IMR-90 (cell line): ENCODE measurements around the gene AUTS2. TPM values are rescaled to one million over a fixed set of nuclear protein-coding genes. Genes with fewer than 3 reads are reported as not detected.

Source experiments
- ATAC-seq: fragments of 200-7000 bp; cut with Tn5 transposase; 2 replicates; pipeline ENCODE4 v1.9.1; 2020; ENCODE audit warnings: low read depth, mild to moderate bottlenecking, moderate library complexity
- BruUV-seq: library from RNA; stranded (reverse); fragments of 400-500 nt; replicated peaks from 2 replicates; lab custom pipeline; 2021; lab: Mats Ljungman, UMichigan
- CTCF ChIA-PET: fragments of 300-600 bp; formaldehyde crosslinking; extraction: SDS; loops from one replicate; lab custom pipeline; 2021; ENCODE audit warnings: antibody characterized with exemption; lab: Yijun Ruan, JAX
- POLR2A ChIA-PET: fragments of 300-600 bp; sonication (Branson Sonifier 250); formaldehyde crosslinking; loops from one replicate; lab custom pipeline; 2022; ENCODE audit warnings: antibody characterized with exemption; ENCODE audit not compliant: unreplicated experiment; lab: Charles Lee
- DNase-seq: peaks from one replicate; pipeline ENCODE4 v3.0.0; 2013
- H2AFZ ChIP-seq: replicated peaks from 2 replicates; pipeline ENCODE3; 2013; ENCODE audit warnings: low read length, mild to moderate bottlenecking; ENCODE audit not compliant: poor library complexity
- H2AK5ac ChIP-seq: 2 replicates; pipeline ENCODE4 v1.6.1; 2013; ENCODE audit warnings: low read depth, low read length, inconsistent platforms
- H2AK9ac ChIP-seq: replicated peaks from 2 replicates; pipeline ENCODE3; 2013; ENCODE audit warnings: mild to moderate bottlenecking, low read depth, low read length, moderate library complexity; ENCODE audit not compliant: poor library complexity
- H2BK120ac ChIP-seq: 2 replicates; pipeline ENCODE4 v1.6.1; 2013; ENCODE audit warnings: low read depth, low read length, inconsistent platforms
- H2BK15ac ChIP-seq: 3 replicates; pipeline ENCODE4 v1.6.1; 2013; ENCODE audit warnings: low read depth, low read length, inconsistent platforms
- H2BK20ac ChIP-seq: 2 replicates; pipeline ENCODE4 v1.6.1; 2013; ENCODE audit warnings: low read depth, mild to moderate bottlenecking, inconsistent platforms, low read length, moderate library complexity
- H2BK5ac ChIP-seq: 2 replicates; pipeline ENCODE4 v1.6.1; 2013; ENCODE audit warnings: mild to moderate bottlenecking, low read depth, low read length, inconsistent platforms; ENCODE audit not compliant: poor library complexity, severe bottlenecking
- H3K14ac ChIP-seq: replicated peaks from 2 replicates; pipeline ENCODE4 v1.6.1; 2013; ENCODE audit warnings: low read depth, low read length, inconsistent platforms
- H3K18ac ChIP-seq: 2 replicates; pipeline ENCODE4 v1.6.1; 2013; ENCODE audit warnings: low read depth, low read length, control low read depth
- H3K23ac ChIP-seq: 2 replicates; pipeline ENCODE4 v1.6.1; 2013; ENCODE audit warnings: low read depth, low read length, inconsistent platforms
- H3K27ac ChIP-seq: 2 replicates; pipeline ENCODE4 v1.5.1; 2013; ENCODE audit warnings: mild to moderate bottlenecking, control low read depth, low read length; ENCODE audit not compliant: insufficient read depth
- H3K27me3 ChIP-seq: 2 replicates; pipeline ENCODE4 v1.6.1; 2013; ENCODE audit warnings: low read length; ENCODE audit not compliant: control insufficient read depth, insufficient read depth
- H3K36me3 ChIP-seq: 2 replicates; pipeline ENCODE4 v1.6.1; 2013; ENCODE audit warnings: low read length, mixed read lengths; ENCODE audit not compliant: control insufficient read depth, insufficient read depth
- H3K4ac ChIP-seq: 2 replicates; pipeline ENCODE4 v1.6.1; 2013; ENCODE audit warnings: low read depth, low read length, inconsistent platforms
- H3K4me1 ChIP-seq: 2 replicates; pipeline ENCODE4 v1.6.1; 2013; ENCODE audit warnings: low read length, mixed read lengths; ENCODE audit not compliant: control insufficient read depth, insufficient read depth
- H3K4me2 ChIP-seq: 2 replicates; pipeline ENCODE4 v1.6.1; 2013; ENCODE audit warnings: low read depth, mild to moderate bottlenecking, control low read depth, low read length, moderate library complexity
- H3K4me3 ChIP-seq: 2 replicates; pipeline ENCODE4 v1.5.1; 2013; ENCODE audit warnings: low read depth, mild to moderate bottlenecking, control low read depth, low read length, moderate library complexity; ENCODE audit not compliant: insufficient read depth
- H3K56ac ChIP-seq: 2 replicates; pipeline ENCODE4 v1.6.1; 2013; ENCODE audit warnings: low read length, inconsistent platforms; ENCODE audit not compliant: insufficient read depth; ENCODE audit errors: extremely low read depth
- H3K79me1 ChIP-seq, 2 experiments: 2 replicates each; pipeline ENCODE4 v1.6.1; 2013; ENCODE audit warnings: low read length in 2 of 2, inconsistent platforms in 1 of 2, low read depth in 1 of 2
- H3K9ac ChIP-seq: 2 replicates; pipeline ENCODE4 v1.6.1; 2013; ENCODE audit warnings: low read depth, low read length, control low read depth
- H3K9me1 ChIP-seq: 2 replicates; pipeline ENCODE4 v1.6.1; 2013; ENCODE audit warnings: low read length, inconsistent platforms; ENCODE audit not compliant: insufficient read depth
- H3K9me3 ChIP-seq: 2 replicates; pipeline ENCODE4 v1.6.1; 2013; ENCODE audit warnings: low read length; ENCODE audit not compliant: control insufficient read depth, insufficient read depth
- H4K20me1 ChIP-seq: 2 replicates; pipeline ENCODE4 v1.6.1; 2013; ENCODE audit warnings: low read length, inconsistent platforms; ENCODE audit not compliant: insufficient read depth
- H4K5ac ChIP-seq: 2 replicates; pipeline ENCODE4 v1.6.1; 2013; ENCODE audit warnings: mild to moderate bottlenecking, low read depth, low read length, control low read depth
- H4K8ac ChIP-seq, 2 experiments: 2 replicates each; pipeline ENCODE4 v1.6.1; 2013; ENCODE audit warnings: low read depth in 2 of 2, low read length in 2 of 2, control low read depth in 1 of 2, inconsistent platforms in 1 of 2
- H4K91ac ChIP-seq: 2 replicates; pipeline ENCODE4 v1.6.1; 2013; ENCODE audit warnings: low read depth, low read length, inconsistent platforms; ENCODE audit not compliant: insufficient read depth
- BHLHE40 ChIP-seq: fragments of 150-350 bp; IDR thresholded peaks from 2 replicates; pipeline ENCODE4 v1.6.1; 2016; ENCODE audit warnings: mild to moderate bottlenecking, low read depth, low read length
- CEBPB ChIP-seq: IDR thresholded peaks from 2 replicates; pipeline ENCODE4 v1.6.1; 2012; ENCODE audit warnings: low read depth, low read length, improper control_type of control experiment
- CHD1 ChIP-seq: IDR thresholded peaks from 2 replicates; pipeline ENCODE4 v1.6.1; 2012; ENCODE audit warnings: low read depth, low read length, improper control_type of control experiment
- FOS ChIP-seq: fragments of 150-350 bp; IDR thresholded peaks from 2 replicates; pipeline ENCODE4 v1.6.1; 2016; ENCODE audit warnings: low read depth, low read length
- MAFK ChIP-seq: IDR thresholded peaks from 2 replicates; pipeline ENCODE4 v1.6.1; 2012; ENCODE audit warnings: low read depth, low read length, improper control_type of control experiment
- MAZ ChIP-seq: IDR thresholded peaks from 2 replicates; pipeline ENCODE4 v1.6.1; 2012; ENCODE audit warnings: low read depth, mild to moderate bottlenecking, low read length, improper control_type of control experiment, moderate library complexity, borderline replicate concordance
- MXI1 ChIP-seq: IDR thresholded peaks from 2 replicates; pipeline ENCODE4 v1.6.1; 2012; ENCODE audit warnings: low read depth, mild to moderate bottlenecking, low read length, moderate library complexity, borderline replicate concordance
- NFE2L2 ChIP-seq: fragments of 150-350 bp; IDR thresholded peaks from 2 replicates; pipeline ENCODE4 v1.6.1; 2016; ENCODE audit warnings: low read depth, mild to moderate bottlenecking, low read length
- RAD21 ChIP-seq: IDR thresholded peaks from 2 replicates; pipeline ENCODE4 v1.6.1; 2012; ENCODE audit warnings: low read length, improper control_type of control experiment
- RCOR1 ChIP-seq: IDR thresholded peaks from 2 replicates; pipeline ENCODE4 v1.6.1; 2012; ENCODE audit warnings: mild to moderate bottlenecking, low read length, improper control_type of control experiment; ENCODE audit not compliant: insufficient replicate concordance
- RFX5 ChIP-seq: IDR thresholded peaks from 2 replicates; pipeline ENCODE4 v1.8.0; 2012; ENCODE audit warnings: low read depth, mild to moderate bottlenecking, low read length, moderate library complexity
- SMC3 ChIP-seq: fragments of 150-350 bp; IDR thresholded peaks from 2 replicates; pipeline ENCODE4 v1.6.1; 2016; ENCODE audit warnings: low read depth, mild to moderate bottlenecking, antibody characterized with exemption, low read length, moderate library complexity
- WGBS, 2 experiments: methylation state at CpG; one replicate each; pipeline versions ENCODE4 v1.1.5 to v1.1.7; 2013; ENCODE audit warnings: missing lambda C conversion rate in 2 of 2; ENCODE audit not compliant: insufficient read length in 1 of 2; ENCODE audit errors: extremely low coverage in 2 of 2; 5-methylcytosine and 5-hydroxymethylcytosine counted together
- dilution Hi-C: fragments of 300-500 bp; cut with HindIII; formaldehyde crosslinking; loops from one replicate; pipeline ENCODE4 v1.14.3; 2018; ENCODE audit warnings: low sequenced_read_pairs; ENCODE audit not compliant: unreplicated experiment
- in situ Hi-C: fragments of 300-500 bp; cut with MboI; formaldehyde crosslinking; loops from 3 replicates; pipeline ENCODE4 v1.14.3; 2019; ENCODE audit warnings: low sequenced_read_pairs, inconsistent platforms, mixed read lengths
- intact Hi-C: fragments of 100-400 bp; cut with micrococcal nuclease; formaldehyde crosslinking; loops from 2 replicates; pipeline ENCODE4 v1.10.0; 2022
- polyA plus RNA-seq, 3 experiments: library from polyadenylated mRNA; depleted of rRNA; stranded (reverse); fragments of >200 nt; gene quantifications; 2 replicates each; pipeline ENCODE4 v1.2.3, GENCODE V29; 2012; ENCODE audit warnings: low replicate concordance in 1 of 3
- total RNA-seq: library from RNA; depleted of rRNA; stranded (reverse); fragments of >200 nt; gene quantifications from 2 replicates; pipeline ENCODE4 v1.2.3, GENCODE V29; 2012
- TF ChIP-seq, protein P1 (sequence below): fragments of 150-350 bp; IDR thresholded peaks from 2 replicates; pipeline ENCODE4 v1.6.1; 2017; ENCODE audit warnings: mild to moderate bottlenecking, antibody characterized with exemption, low read length, low read depth
- TF ChIP-seq, protein P2 (sequence below): fragments of 150-350 bp; IDR thresholded peaks from 2 replicates; pipeline ENCODE4 v1.6.1; 2016; ENCODE audit warnings: low read depth, mild to moderate bottlenecking, low read length, moderate library complexity, borderline replicate concordance

AUTS2 gene
- total and polyA plus RNA-seq, 2 of the 4 experiments (the other 2 are of a cell fraction): 0.90 to 3.0 TPM

DNA sequence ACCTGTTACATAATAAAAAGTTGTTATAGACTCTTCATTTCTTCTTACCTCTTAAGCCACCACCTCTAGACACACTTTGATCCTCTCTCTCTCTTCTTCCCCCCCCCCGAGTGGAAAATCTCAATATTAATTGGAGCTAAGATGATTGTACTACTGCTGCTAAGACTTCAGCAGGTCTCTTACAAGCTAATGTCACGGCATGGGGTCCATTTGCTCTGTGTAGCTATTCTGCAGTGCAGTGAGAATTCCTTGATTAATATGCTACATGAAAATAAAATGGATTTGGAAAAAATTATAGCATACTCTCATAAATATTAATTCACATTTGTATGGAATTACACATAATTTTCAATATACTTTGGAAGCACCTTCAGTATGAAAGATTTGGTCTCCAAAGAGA, 297.2 kb downstream of the AUTS2 start:
- H3K14ac ChIP-seq: no peak overlapping the region
- no peak overlapping the region for H4K91ac ChIP-seq
- H3K4ac ChIP-seq: no peak overlapping the region
- DNase-seq: no peak
- no peaks in the 10 kb centered on the region for H3K9me3 ChIP-seq
- no peaks in the 10 kb centered on the region for H3K36me3 ChIP-seq
- H3K56ac ChIP-seq: no peak overlapping the region
- no peak overlapping the region for H4K8ac ChIP-seq
- no peak overlapping the region for H2BK15ac ChIP-seq
- no peaks in the 10 kb centered on the region for H3K27me3 ChIP-seq
- no peaks in the 10 kb centered on the region for H3K9me1 ChIP-seq
- no peaks in the 10 kb centered on the region for H3K79me1 ChIP-seq
- H2AK9ac ChIP-seq: no peak overlapping the region
- no peak for ATAC-seq
- H4K5ac ChIP-seq: no peak overlapping the region
- no peak overlapping the region for H2BK5ac ChIP-seq
- ChIA-PET POLR2A (no interaction called here), CTCF (no interaction called here)
- no peak overlapping the region for H3K27ac ChIP-seq
- no peak overlapping the region for H3K4me3 ChIP-seq
- H2BK120ac ChIP-seq: no peak overlapping the region
- no peak overlapping the region for H2AFZ ChIP-seq
- no peak overlapping the region for H2BK20ac ChIP-seq
- intact Hi-C loops (no loop called here), in situ Hi-C loops (no loop called here), dilution Hi-C loops (no loop called here)
- no peak overlapping the region for H2AK5ac ChIP-seq
- H3K4me1 ChIP-seq: no peaks in the 10 kb centered on the region
- no peak overlapping the region for H3K9ac ChIP-seq
- WGBS, 2 experiments: no CpG with 5 or more reads among the region's 2 CpGs
- no peak overlapping the region for H3K4me2 ChIP-seq
- TF ChIP-seq RAD21: no peak
- TF ChIP-seq MAZ: no peak
- TF ChIP-seq CEBPB: no peak
- TF ChIP-seq, protein P1, sequence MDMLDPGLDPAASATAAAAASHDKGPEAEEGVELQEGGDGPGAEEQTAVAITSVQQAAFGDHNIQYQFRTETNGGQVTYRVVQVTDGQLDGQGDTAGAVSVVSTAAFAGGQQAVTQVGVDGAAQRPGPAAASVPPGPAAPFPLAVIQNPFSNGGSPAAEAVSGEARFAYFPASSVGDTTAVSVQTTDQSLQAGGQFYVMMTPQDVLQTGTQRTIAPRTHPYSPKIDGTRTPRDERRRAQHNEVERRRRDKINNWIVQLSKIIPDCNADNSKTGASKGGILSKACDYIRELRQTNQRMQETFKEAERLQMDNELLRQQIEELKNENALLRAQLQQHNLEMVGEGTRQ: no peak
- no peak for TF ChIP-seq BHLHE40
- TF ChIP-seq MAFK: no peak
- TF ChIP-seq NFE2L2: no peak
- TF ChIP-seq CHD1: no peak
- no peak for TF ChIP-seq FOS
- TF ChIP-seq MXI1: no peak
- no peak for TF ChIP-seq SMC3
- TF ChIP-seq, protein P2, sequence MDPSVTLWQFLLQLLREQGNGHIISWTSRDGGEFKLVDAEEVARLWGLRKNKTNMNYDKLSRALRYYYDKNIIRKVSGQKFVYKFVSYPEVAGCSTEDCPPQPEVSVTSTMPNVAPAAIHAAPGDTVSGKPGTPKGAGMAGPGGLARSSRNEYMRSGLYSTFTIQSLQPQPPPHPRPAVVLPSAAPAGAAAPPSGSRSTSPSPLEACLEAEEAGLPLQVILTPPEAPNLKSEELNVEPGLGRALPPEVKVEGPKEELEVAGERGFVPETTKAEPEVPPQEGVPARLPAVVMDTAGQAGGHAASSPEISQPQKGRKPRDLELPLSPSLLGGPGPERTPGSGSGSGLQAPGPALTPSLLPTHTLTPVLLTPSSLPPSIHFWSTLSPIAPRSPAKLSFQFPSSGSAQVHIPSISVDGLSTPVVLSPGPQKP: no peak
- TF ChIP-seq RFX5: no peak
- no peak for TF ChIP-seq RCOR1
- no peak overlapping the region for H3K23ac ChIP-seq
- BruUV-seq: no TSS peak
- no peak overlapping the region for H3K18ac ChIP-seq
- H4K20me1 ChIP-seq: no peaks in the 10 kb centered on the region
